Brain microvascular endothelial cell (primary cell): ENCODE results near the gene ZBTB39.

Experiments used
- DNase-seq: peaks from one replicate; pipeline ENCODE4 v3.0.0-alpha.2; 2020
- H3K27ac ChIP-seq: fragments of 250-450 bp; sonication (Bioruptor Pico); 2 replicates; pipeline ENCODE4 v1.5.1; 2020; ENCODE audit warnings: mild to moderate bottlenecking, moderate library complexity
- H3K27me3 ChIP-seq: fragments of 250-450 bp; sonication (Bioruptor Pico); replicated peaks from 2 replicates; pipeline ENCODE4 v1.5.1; 2020; ENCODE audit warnings: mild to moderate bottlenecking
- H3K36me3 ChIP-seq: fragments of 250-450 bp; sonication (Bioruptor Pico); replicated peaks from 2 replicates; pipeline ENCODE4 v1.5.1; 2020; ENCODE audit warnings: mild to moderate bottlenecking
- H3K4me3 ChIP-seq: 2 replicates; pipeline ENCODE4 v1.5.1; 2011; ENCODE audit warnings: low read depth, mild to moderate bottlenecking, control low read depth, low read length, moderate library complexity
- CTCF ChIP-seq: IDR thresholded peaks from 2 replicates; pipeline ENCODE4 v1.5.1; 2011; ENCODE audit warnings: low read depth, mild to moderate bottlenecking, moderate library complexity, low read length, control low read depth, inconsistent platforms; ENCODE audit errors: missing control alignments
- in situ Hi-C: cut with HindIII; loops from 2 replicates; pipeline ENCODE4 v1.10.0; 2017; ENCODE audit warnings: low sequenced_read_pairs, low pct_ligation_motif_present

Gene ZBTB39

DNA sequence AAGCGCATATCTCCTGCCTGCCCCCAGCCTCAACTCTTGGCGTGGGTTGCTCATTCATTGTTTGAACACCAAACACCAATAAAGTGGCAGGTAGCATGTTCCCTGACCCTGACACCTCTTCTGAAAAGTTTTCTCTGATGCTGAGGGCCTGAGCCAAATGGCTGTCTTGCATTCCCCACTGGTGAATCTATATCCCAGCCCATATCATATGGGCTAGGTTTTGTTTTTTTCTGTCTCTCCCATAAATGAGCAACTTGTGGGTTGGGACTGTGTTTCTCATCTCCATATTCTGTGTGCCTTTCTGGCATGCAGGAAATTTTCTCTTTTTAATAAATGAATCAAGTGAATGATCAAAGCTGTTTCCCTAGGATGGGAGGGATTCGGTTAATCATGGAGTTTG lies 38.5 kb upstream of the ZBTB39 start:
- in situ Hi-C loops: no loop called here
- no peak for TF ChIP-seq CTCF
- DNase-seq: no peak
- no peak overlapping the region for H3K27ac ChIP-seq
- no peaks in the 10 kb centered on the region for H3K36me3 ChIP-seq
- no peak overlapping the region for H3K4me3 ChIP-seq
- H3K27me3 ChIP-seq: peaks cover 4% of the 10 kb centered on the region

GRCh38 chr12:57044468-57044867 lies 38.1 kb upstream of the ZBTB39 start:
- Histone ChIP-seq H3K27ac (no peak overlapping the region), H3K27me3 (peaks cover 7% of the 10 kb centered on the region), H3K4me3 (no peak overlapping the region), H3K36me3 (no peaks in the 10 kb centered on the region)
- TF ChIP-seq CTCF: no peak
- in situ Hi-C loops: no loop called here
- no peak for DNase-seq

DNA sequence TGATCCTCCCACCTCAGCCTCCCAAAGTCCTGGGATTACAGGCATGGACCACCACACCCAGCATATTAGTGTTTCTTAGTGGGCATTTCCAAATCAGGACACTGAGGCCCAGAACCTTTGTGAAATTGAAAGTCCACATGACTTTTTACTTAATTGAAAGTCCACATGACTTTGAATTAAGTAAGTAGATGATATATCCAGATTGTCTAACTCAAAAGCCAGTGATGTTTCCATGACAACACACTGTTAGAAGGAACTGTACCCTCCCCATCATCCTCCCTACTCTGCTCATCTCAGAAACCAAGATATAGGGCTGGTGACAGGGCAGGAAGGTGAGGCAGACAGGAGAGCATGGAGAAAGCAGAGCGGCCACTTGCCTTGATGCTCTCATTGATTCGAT lies 36.3 kb upstream of the ZBTB39 start:
- Histone ChIP-seq H3K4me3 (no peak overlapping the region), H3K36me3 (no peaks in the 10 kb centered on the region), H3K27me3 (peaks cover 7% of the 10 kb centered on the region), H3K27ac (no peak overlapping the region)
- no peak for TF ChIP-seq CTCF
- in situ Hi-C loops: no loop called here
- no peak for DNase-seq

DNA sequence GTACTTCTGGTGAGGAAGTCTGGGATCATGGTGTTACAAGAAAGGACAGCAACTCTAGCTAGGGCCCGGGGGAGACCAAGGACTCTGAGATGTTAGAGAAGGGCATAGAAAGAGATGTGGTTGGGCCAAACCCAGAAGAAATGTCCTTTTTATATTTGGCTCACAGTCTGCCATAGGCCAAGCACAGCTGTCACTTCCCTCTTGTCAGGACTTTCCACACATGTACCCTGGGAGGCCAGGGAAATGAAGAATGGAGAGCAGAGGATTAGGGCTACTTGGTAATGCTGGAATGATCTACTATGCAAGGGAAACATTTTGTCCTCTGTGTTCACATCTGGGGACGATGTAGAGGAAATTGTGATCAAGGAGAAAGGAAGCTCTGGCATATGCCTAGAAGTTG lies 34.4 kb upstream of the ZBTB39 start:
- Histone ChIP-seq H3K27me3 (peaks cover 7% of the 10 kb centered on the region), H3K36me3 (no peaks in the 10 kb centered on the region), H3K27ac (no peak overlapping the region), H3K4me3 (no peak overlapping the region)
- DNase-seq: no peak
- in situ Hi-C loops: no loop called here
- no peak for TF ChIP-seq CTCF

GRCh38 chr12:57040211-57040610 lies 33.9 kb upstream of the ZBTB39 start:
- in situ Hi-C loops: no loop called here
- Histone ChIP-seq H3K4me3 (no peak overlapping the region), H3K36me3 (no peaks in the 10 kb centered on the region), H3K27ac (no peak overlapping the region), H3K27me3 (peaks cover 8% of the 10 kb centered on the region)
- no peak for TF ChIP-seq CTCF
- DNase-seq: no peak

DNA sequence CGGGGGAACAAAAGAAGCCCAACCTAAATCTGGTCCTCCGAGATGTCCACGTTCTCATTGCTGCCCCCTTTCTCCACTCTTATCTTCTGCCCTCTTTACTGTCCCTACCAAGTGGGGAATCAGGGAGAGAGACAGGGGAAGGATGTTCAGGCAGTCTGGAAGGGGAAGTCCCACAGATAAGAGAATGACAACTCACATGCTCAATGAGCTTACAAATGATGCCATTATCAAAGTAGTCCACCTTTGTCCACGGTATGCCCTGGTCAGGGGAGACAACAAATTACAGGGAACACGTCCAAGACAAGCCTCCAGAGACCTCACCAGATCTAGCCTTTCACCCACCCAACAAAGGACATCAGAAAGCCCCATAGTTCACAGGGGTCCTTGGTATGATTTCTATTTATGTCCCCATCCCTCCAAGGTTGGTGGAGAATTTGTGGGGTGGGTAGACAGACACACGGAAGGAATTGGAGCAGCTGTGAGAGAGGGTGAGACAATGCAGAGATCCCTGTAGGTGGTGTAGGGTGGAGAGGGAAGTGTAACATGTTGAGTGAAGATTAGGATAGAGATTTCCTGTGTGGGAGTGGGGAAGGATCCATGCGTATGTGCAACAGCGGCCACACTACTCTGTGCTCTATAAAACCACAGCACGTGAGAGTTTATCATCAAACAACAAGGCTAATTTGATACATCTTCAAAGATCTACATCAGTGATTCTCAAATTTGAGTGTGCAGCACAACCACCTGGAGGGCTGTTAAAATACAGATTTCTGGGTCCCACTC lies 32.9 kb upstream of the ZBTB39 start:
- no peak for DNase-seq
- in situ Hi-C loops: no loop called here
- Histone ChIP-seq H3K27ac (no peak overlapping the region), H3K27me3 (peaks cover 9% of the 10 kb centered on the region), H3K36me3 (no peaks in the 10 kb centered on the region), H3K4me3 (no peak overlapping the region)
- TF ChIP-seq CTCF: no peak
